Coronary artery (tissue), 2 donors: ENCODE measurements around the gene MACROD1.

Experiments used
- DNase-seq: peaks from one replicate; pipeline ENCODE4 v3.0.0-alpha.2; 2017; ENCODE audit warnings: low spot score
- H3K27ac ChIP-seq, 2 donors: fragments of 200-600 bp; sonication (generic); one replicate each; pipeline ENCODE4 v1.5.1; 2016 to 2019
- H3K4me3 ChIP-seq: fragments of 200-600 bp; sonication (generic); 2 replicates; pipeline ENCODE4 v1.5.1; 2016; ENCODE audit warnings: mild to moderate bottlenecking, moderate library complexity
- TF ChIP-seq, protein P1 (sequence below): fragments of 200-600 bp; sonication (generic); IDR thresholded peaks from one replicate; pipeline ENCODE4 v1.5.1; 2019; ENCODE audit warnings: antibody characterized with exemption

Gene MACROD1

GRCh38 chr11:64031001-64031400 lies 134.9 kb downstream of the MACROD1 start:
- no peak overlapping the region for H3K4me3 ChIP-seq
- no peak for DNase-seq
- TF ChIP-seq, protein P1, sequence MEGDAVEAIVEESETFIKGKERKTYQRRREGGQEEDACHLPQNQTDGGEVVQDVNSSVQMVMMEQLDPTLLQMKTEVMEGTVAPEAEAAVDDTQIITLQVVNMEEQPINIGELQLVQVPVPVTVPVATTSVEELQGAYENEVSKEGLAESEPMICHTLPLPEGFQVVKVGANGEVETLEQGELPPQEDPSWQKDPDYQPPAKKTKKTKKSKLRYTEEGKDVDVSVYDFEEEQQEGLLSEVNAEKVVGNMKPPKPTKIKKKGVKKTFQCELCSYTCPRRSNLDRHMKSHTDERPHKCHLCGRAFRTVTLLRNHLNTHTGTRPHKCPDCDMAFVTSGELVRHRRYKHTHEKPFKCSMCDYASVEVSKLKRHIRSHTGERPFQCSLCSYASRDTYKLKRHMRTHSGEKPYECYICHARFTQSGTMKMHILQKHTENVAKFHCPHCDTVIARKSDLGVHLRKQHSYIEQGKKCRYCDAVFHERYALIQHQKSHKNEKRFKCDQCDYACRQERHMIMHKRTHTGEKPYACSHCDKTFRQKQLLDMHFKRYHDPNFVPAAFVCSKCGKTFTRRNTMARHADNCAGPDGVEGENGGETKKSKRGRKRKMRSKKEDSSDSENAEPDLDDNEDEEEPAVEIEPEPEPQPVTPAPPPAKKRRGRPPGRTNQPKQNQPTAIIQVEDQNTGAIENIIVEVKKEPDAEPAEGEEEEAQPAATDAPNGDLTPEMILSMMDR: no peak
- no peak overlapping the region for H3K27ac ChIP-seq

- TF ChIP-seq, protein P1: no peak
- Histone ChIP-seq H3K27ac (no peak overlapping the region), H3K4me3 (no peak overlapping the region)
- DNase-seq: no peak
Measured at GRCh38 chr11:64029773-64030172, 136.1 kb downstream of the MACROD1 start.

- peak overlapping the region; percentile 43 for H3K4me3 ChIP-seq
- DNase-seq: no peak
- TF ChIP-seq, protein P1: no peak
- H3K27ac ChIP-seq: no peak overlapping the region
Measured at GRCh38 chr11:64028398-64029115, 137.4 kb downstream of the MACROD1 start.

- H3K4me3 ChIP-seq: peak overlapping the region; percentile 43
- H3K27ac ChIP-seq: no peak overlapping the region
- TF ChIP-seq, protein P1: no peak
- no peak for DNase-seq
Measured at GRCh38 chr11:64027651-64028397, 138.1 kb downstream of the MACROD1 start.

- DNase-seq: no peak
- Histone ChIP-seq H3K27ac (no peak overlapping the region), H3K4me3 (no peak overlapping the region)
- TF ChIP-seq, protein P1: no peak
Measured at GRCh38 chr11:64026575-64027205, 139.2 kb downstream of the MACROD1 start.

- DNase-seq: no peak
- TF ChIP-seq, protein P1: no peak
- Histone ChIP-seq H3K4me3 (no peak overlapping the region), H3K27ac (no peak overlapping the region)
Measured at GRCh38 chr11:64025205-64025604, 140.7 kb downstream of the MACROD1 start.
